HG03103 (cell line): Measurements from ENCODE around the gene HBM.
"Not testable (repeated sequence)": the region's sequence is repeated elsewhere in the genome, so short reads cannot be mapped to it uniquely, and the experiment has no call there.

ENCODE experiments used
- ATAC-seq: cut with Tn5 transposase; IDR thresholded peaks from one replicate; pipeline ENCODE4 v1.9.1; 2021; ENCODE audit warnings: low read depth; ENCODE audit not compliant: unreplicated experiment

Gene HBM

DNA sequence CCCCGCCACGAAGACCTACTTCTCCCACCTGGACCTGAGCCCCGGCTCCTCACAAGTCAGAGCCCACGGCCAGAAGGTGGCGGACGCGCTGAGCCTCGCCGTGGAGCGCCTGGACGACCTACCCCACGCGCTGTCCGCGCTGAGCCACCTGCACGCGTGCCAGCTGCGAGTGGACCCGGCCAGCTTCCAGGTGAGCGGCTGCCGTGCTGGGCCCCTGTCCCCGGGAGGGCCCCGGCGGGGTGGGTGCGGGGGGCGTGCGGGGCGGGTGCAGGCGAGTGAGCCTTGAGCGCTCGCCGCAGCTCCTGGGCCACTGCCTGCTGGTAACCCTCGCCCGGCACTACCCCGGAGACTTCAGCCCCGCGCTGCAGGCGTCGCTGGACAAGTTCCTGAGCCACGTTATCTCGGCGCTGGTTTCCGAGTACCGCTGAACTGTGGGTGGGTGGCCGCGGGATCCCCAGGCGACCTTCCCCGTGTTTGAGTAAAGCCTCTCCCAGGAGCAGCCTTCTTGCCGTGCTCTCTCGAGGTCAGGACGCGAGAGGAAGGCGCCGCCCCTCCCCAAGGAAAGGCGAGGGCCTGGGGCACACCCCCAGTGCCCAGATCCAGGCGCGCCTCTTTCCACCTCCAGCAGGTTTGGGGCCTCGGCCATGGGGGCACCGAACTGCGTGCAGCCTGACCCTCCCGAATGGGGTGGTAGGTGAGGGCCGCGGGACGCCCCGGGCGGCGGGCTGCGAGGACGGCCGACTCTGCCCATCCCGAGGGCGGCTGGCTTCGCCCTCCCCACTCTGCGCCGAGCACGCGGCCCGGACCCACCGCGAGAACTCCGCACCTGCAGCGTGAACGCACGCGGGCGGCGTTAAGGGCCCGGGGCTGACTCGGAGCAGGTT lies 15.1 kb downstream of the HBM start:
- peak; percentile 51 for ATAC-seq

DNA sequence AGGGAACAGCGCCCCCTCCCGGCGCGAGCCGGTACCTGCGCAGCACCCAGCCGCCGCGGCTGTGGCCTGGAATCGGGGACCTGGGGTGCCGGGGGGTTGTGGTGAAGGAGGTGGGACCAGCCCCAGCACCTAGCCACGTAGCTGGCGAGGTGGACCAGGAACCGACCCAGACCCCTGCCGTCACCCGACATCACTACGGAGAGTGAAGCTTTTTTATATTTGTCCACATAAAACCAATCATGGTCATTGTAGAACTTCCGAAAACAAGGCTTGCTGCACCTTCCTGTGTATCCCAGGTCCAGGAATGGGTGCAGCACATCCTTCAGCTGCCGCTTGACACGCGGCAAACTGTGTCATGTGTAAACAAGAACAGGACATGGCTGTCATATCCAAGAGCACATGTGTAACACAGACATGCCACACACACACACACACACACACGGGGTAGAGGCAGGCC lies 15.8 kb downstream of the HBM start:
- no peak for ATAC-seq

DNA sequence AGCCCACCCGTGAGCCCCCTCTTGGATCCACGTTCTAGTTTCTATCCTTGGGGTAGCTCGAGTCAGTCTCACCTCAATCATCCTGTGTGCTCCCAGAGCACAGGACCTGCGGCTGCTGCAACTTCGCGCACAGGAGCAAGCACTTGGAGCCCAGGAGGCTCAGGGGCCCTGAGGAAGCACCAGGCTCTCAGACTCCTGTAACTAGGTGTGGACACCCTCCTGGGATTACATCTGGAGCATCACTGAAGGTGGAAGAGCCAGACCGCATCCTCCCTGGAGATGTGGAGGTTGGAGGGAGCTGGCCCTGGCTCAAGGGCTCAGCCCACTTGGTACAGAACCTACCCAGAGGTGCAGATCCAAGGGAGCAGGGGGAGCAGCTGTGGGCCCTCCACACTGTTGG lies 17.2 kb downstream of the HBM start:
- no peak for ATAC-seq

- no peak for ATAC-seq
Measured at GRCh38 chr16:185213-185612, 19.4 kb downstream of the HBM start.

GRCh38 chr16:185691-186090 lies 19.9 kb downstream of the HBM start:
- ATAC-seq: no peak

GRCh38 chr16:187330-187729 lies 21.6 kb downstream of the HBM start:
- ATAC-seq: no peak

DNA sequence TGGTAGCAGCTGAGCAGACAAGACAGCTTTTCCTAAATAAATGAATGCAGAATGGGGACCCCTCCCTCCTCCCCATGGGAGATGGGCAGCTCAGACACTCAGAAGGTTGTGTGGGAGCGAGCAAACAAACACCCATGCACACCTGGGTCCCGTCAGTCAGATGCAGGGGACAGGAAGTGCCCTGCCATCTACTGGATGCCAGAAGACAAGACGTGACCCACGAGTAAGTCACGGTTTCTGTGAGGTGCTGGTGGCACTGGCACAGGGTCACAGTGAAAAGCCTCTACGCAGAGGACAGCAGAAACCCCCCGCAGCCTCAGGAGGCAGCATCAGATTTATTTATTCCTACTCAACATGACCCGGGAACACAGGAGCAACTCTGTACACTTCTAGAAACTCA lies 22.9 kb downstream of the HBM start:
- ATAC-seq: no peak

- ATAC-seq: no peak
Measured at GRCh38 chr16:189604-190186, 23.9 kb downstream of the HBM start.

GRCh38 chr16:191831-192230 lies 26.1 kb downstream of the HBM start:
- ATAC-seq: no peak

GRCh38 chr16:192686-193085 lies 26.9 kb downstream of the HBM start:
- no peak for ATAC-seq

GRCh38 chr16:193441-193840 lies 27.7 kb downstream of the HBM start:
- ATAC-seq: no peak

DNA sequence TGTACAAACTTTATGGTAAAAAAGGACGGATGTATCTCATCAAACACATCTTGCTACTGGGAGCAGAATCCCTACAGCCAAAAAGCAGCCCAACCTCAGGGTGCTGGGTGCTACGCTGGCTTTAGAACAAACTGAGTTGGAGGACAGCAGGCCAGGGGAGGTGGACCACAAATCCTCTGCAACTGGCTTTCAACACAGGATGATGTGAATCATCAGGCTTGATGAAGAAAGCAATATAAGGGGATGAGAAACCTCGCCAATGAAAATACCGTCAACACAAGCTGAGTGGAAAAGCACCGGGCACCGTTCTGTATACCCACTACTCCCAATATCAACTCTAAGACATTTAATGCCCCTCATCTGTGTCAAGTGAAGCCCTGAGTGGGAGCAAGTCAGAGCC lies 28.7 kb downstream of the HBM start:
- ATAC-seq: no peak

GRCh38 chr16:200388-200787 lies 34.6 kb downstream of the HBM start:
- no peak for ATAC-seq

DNA sequence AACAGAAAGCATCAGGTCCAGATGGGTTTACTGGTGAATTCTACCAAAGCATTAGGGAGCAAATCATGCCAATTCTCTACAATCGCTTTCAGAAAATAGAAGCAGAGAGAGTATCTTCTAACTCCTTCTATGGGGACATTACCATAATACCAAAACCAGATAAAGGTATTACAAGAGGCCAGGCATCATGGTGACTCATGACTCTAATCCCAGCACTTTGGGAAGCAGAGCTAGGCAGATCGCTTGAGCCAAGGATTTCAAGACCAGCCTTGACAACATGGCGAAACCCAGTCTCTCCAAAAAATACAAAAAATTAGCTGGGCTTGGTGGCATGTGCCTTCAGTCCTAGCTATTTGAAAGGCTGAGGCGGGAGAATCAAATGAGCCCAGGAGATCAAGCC lies 37.5 kb downstream of the HBM start:
- no peak for ATAC-seq

DNA sequence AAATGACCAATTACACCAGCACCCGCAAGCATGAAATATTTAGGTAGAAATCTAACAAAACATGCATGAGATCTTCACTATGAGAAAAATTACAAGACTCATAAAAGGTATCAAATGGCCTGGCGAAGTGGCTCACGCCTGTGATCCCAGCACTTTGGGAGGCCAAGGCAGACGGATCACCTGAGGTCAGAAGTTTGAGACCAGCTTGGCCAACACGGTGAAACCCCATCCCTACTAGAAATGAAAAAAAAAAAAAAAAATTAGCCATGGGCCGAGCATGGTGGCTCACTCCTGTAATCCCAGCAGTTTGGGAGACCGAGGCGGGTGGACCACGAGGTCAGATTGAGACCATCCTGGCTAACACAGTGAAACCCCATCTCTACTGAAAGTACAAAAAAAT lies 38.3 kb downstream of the HBM start:
- not testable (repeated sequence) for ATAC-seq

DNA sequence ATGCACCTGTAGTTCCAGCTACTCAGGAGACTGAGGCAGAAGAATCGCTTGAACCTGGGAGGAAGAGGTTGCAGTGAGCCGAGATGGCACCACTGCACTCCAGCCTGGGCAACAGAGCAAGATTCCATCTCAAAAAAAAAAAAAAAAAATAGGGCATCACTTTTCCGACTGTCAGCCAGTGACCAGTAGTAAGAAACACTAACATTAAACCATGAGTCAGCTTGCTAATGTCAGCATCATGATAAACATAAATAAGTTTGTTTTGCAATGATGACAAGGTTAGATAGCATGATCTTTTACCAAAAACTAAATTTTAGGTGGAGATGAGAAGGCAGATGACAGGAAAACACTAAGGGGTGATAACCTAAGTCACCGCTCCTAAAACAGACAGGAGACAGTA lies 43.6 kb downstream of the HBM start:
- ATAC-seq: not testable (repeated sequence)

DNA sequence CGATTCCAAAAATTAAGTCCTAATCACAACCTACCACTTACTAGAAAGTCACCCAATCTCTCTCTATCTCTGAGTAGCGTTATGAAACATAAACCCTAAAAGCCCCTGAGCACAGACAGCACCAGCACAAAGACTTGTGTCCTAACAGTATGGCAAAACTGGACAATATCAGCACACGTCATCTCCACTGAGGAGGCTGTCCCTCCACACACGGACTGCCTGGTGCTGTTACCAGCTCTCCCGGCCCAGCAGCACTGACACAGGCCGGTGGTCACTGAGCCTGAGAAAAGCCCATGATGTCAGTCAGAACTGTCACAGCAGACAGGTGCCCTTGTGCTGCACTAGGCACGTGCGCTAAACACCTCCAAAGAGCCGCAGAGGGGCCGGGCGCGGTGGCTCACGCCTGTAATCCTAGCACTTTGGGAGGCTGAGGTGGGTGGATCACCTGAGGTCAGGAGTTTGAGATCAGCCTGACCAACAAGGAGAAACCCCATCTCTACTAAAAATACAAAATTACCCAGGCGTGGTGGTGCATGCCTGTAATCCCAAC lies 45.9 kb downstream of the HBM start:
- ATAC-seq: not testable (repeated sequence)

- no peak for ATAC-seq
Measured at GRCh38 chr16:212999-213398, 47.2 kb downstream of the HBM start.
